HPDE6-E6E7 (cell line): ENCODE measurements around the gene IMP4.

Source experiments
- DNase-seq: peaks from one replicate; pipeline ENCODE4 v3.0.0; 2011; ENCODE audit warnings: missing footprints; ENCODE audit errors: extremely low spot score

The IMP4 gene

GRCh38 chr2:130376433-130377293, 34.0 kb downstream of the IMP4 start:
- DNase-seq = no peak

GRCh38 chr2:130377491-130377890, 34.8 kb downstream of the IMP4 start:
- DNase-seq = no peak

- no peak for DNase-seq
Measured at GRCh38 chr2:130378206-130378897, 35.7 kb downstream of the IMP4 start.

- no peak for DNase-seq
Measured at GRCh38 chr2:130378898-130379214, 36.2 kb downstream of the IMP4 start.

GRCh38 chr2:130380096-130380934, 37.6 kb downstream of the IMP4 start:
- no peak for DNase-seq

GRCh38 chr2:130381145-130381544, 38.4 kb downstream of the IMP4 start:
- no peak for DNase-seq

- no peak for DNase-seq
Measured at GRCh38 chr2:130381619-130382018, 38.9 kb downstream of the IMP4 start.

GRCh38 chr2:130382313-130382917, 39.7 kb downstream of the IMP4 start:
- DNase-seq = no peak

- no peak for DNase-seq
Measured at GRCh38 chr2:130385709-130386108, 43.0 kb downstream of the IMP4 start.

- no peak for DNase-seq
Measured at GRCh38 chr2:130387071-130387400, 44.3 kb downstream of the IMP4 start.

- DNase-seq = no peak
Measured at GRCh38 chr2:130387804-130388203, 45.1 kb downstream of the IMP4 start.

- DNase-seq = no peak
Measured at GRCh38 chr2:130388221-130388907, 45.7 kb downstream of the IMP4 start.

GRCh38 chr2:130389358-130389757, 46.7 kb downstream of the IMP4 start:
- DNase-seq = no peak

GRCh38 chr2:130389783-130390182, 47.1 kb downstream of the IMP4 start:
- no peak for DNase-seq

GRCh38 chr2:130390460-130391057, 47.9 kb downstream of the IMP4 start:
- DNase-seq = no peak

- DNase-seq = peak; percentile 65
Measured at GRCh38 chr2:130391058-130391871, 48.6 kb downstream of the IMP4 start.

GRCh38 chr2:130391872-130392670, 49.4 kb downstream of the IMP4 start:
- DNase-seq = no peak

- DNase-seq = no peak
Measured at GRCh38 chr2:130393318-130393910, 50.7 kb downstream of the IMP4 start.
